ENCODE data around the gene SGF29.

DNA sequence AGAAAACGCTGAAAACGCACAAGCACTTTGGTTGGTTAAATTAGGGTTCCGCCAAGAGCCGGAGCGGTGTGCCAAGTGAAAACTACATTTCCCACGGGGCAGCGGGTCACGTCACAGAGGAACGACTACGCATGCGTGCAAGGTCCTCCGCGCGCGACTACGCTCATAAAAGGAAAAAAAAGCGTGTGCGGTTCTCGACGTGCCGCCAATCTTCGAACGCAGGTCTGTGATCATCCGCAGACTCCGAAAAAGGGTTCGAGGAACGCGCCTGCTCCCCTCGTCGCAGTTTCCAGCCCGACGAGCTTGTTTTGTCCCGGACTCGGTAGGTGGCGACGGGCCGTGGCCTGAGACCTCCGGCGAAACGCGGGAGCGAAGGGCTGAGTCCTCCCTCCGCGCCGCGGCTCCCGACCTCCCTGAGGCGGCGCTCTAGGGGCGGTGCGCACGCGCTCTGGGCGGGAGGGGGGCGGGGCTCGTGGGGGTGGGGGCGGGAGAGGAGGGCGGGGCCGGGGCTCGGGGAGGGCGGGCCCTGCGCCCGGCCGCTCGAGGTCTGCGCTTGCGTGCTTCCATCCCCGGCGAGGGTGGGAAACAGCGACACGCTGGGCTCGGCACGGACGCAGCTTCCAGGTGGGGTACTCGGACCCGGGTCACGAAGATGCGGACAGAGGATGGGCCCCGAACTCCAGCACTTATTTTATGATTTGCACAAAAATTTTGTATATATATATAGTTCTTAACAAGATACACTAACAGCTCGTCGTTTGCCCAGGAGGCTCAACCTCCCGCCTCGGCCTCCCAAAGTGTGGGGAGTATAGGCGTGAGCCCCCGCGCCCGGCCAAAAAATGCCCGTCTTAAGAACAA is at the start of gene SGF29:
- TF ChIP-seq POLR2A (IDR thresholded peaks at IDR 0.05) (peak in 2 of 3 donors; percentile 83 to 91), POLR2AphosphoS5 (IDR thresholded peaks at IDR 0.05) (peak; percentile 99)
- TF ChIP-seq, protein P1, sequence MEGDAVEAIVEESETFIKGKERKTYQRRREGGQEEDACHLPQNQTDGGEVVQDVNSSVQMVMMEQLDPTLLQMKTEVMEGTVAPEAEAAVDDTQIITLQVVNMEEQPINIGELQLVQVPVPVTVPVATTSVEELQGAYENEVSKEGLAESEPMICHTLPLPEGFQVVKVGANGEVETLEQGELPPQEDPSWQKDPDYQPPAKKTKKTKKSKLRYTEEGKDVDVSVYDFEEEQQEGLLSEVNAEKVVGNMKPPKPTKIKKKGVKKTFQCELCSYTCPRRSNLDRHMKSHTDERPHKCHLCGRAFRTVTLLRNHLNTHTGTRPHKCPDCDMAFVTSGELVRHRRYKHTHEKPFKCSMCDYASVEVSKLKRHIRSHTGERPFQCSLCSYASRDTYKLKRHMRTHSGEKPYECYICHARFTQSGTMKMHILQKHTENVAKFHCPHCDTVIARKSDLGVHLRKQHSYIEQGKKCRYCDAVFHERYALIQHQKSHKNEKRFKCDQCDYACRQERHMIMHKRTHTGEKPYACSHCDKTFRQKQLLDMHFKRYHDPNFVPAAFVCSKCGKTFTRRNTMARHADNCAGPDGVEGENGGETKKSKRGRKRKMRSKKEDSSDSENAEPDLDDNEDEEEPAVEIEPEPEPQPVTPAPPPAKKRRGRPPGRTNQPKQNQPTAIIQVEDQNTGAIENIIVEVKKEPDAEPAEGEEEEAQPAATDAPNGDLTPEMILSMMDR (IDR thresholded peaks at IDR 0.05 in 8 of 11, conservative IDR thresholded peaks at IDR 0.05 in 3 of 11): peak in 7 of 11 experiments; percentile 26 to 62 (median 48)

Measured in spleen (tissue), 7 donors.